Kasumi-1 (cell line): Measurements from ENCODE around the gene TMEM86B.

Source experiments
- DNase-seq, 2 experiments: peaks; one replicate each; lab custom pipeline; 2025; lab: John Stamatoyannopoulos, UW

TMEM86B gene

DNA sequence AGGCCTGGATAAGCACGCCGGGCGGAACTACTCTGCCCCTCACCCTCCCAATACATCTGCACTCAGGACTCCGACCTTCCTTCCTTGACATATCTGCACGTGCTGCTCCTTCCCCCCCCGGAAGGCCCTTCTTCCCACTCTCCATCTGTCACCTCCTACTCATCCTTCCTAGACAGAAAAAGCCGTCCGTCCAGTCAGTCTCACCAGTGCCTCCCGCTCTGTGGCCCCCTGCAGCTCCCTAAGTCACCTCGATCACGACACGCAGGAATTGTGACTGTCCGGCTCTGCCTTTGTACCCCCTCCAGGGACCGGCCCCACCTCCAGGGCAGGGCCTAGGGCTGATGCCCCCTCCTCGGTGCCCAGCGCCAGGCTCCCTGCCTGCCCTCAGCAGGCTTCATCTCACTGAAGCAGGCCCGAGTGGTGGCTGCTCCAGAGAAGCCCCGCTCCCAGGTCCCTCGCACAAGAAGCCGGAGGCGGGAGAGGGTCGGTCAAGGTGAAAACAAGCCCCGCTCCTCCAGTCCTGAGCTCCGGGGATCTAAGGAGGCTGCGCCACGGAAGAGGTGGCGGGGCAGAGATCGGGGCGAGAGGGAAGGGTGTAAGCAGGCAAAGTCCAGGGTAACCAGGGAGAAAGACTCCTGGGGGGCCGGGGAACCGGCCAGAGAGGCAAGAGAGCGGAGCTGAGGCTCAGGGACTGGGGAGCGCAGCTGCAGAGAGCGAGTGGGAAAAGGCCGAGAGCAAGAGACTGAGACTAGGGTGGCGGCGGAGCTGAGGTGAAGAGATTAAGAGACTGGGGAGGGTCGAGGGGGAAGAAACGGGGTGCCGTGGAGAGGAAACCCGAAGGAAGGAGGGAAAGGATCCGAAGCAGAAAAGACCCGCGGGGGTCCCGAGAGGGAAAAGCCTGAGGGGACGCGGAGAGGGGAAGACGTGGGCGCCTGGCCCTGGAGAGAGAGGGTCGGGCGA is 29.2 kb upstream of the TMEM86B start:
- DNase-seq = peak; percentile 58 to 69

DNA sequence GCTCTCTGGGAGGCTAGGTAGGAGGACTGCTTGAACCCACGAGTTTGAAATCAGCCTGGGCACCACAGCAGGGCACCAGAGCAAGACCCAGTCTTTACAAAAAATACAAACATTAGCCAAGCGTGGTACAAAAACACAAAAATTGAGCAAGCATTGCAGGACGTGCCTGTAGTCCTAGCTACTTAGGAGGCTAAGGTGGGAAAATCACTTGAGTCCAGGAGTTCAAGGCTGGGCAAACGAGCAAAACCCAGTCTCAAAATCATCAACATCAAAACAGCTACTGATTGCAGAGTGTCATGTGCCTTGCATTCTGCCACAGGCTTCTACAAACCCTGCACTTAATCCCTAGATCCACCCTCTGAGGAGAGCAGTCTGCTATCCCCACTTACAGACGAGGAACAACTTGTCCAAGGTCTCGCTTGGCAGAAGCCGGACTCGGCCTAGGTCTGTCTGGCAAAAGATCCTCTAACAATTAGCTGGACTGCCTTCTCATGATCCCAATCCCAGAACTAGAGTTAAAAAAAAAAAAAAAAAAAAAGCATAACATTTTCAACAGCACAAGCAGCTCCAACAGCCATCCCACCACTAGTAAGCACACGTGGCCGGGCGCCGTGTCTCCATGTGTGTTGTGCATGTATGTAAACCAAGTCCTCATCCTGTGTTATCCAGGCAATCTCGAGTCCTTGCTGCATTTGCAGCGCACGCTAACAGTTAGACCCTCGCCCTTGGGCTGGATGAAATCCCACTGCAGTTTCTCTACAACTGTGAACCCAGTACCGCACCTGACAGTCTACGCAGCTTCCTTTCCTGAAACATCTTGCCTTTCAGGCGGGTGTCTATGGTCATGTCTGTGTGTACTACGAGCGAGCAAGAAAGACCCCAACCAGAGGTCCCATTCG is 28.2 kb upstream of the TMEM86B start:
- peak in 1 of 2 experiments; percentile 46 for DNase-seq

DNA sequence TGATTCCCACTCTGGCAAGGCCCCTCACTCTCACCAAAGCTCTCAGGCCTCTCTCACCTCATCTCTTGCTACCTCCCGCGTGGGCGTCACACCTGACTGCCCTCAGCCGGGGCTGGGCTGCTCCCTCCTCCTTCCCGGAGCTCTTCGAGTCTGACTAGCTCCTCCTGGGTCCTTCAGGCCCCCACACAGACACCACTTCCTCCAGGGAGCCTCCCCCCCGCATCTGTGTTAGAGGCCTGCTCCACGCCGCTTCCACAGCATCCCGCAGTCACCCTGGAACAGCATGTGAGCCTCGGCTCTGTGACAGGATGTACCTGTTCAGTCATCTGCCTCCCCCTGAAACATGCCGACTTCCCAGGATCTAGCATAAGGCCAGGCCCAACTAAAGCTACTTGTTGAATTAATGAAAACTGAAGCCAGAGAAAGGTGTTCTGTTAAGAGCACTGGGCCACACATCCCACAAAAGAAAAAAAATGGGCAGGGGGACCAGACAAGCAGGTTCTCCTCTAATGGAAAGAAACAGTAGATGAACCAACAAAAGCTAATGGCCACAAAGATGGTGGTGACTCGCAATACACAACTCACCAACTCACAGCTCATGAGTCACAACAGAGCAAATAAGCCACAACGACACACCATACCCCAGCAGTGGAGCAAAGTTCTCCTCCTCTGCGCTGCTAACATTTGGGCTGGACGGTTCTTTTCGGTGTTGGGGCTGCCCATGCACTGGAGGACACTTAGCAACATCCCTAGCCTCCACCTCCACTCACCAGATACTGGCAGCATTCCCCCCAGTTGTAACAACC is 27.3 kb upstream of the TMEM86B start:
- DNase-seq = peak; percentile 76 to 85

DNA sequence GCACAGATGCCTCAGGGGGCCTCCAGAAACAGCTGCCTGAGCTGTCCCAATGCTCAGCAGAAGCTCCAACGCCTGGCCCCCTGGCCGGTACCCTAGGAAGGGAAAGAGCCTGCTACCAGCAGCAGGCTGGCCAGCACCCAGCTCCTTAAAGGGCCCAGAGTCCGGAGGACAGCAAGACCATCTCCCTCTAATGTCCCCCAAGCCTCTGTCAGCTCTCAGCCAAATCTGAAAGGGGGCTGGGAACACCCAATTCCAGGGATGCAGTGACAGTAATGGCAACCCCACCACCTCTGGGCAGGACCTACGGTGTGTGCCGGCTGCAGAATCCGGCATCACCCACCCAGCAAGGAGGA is 26.0 kb upstream of the TMEM86B start:
- no peak for DNase-seq

DNA sequence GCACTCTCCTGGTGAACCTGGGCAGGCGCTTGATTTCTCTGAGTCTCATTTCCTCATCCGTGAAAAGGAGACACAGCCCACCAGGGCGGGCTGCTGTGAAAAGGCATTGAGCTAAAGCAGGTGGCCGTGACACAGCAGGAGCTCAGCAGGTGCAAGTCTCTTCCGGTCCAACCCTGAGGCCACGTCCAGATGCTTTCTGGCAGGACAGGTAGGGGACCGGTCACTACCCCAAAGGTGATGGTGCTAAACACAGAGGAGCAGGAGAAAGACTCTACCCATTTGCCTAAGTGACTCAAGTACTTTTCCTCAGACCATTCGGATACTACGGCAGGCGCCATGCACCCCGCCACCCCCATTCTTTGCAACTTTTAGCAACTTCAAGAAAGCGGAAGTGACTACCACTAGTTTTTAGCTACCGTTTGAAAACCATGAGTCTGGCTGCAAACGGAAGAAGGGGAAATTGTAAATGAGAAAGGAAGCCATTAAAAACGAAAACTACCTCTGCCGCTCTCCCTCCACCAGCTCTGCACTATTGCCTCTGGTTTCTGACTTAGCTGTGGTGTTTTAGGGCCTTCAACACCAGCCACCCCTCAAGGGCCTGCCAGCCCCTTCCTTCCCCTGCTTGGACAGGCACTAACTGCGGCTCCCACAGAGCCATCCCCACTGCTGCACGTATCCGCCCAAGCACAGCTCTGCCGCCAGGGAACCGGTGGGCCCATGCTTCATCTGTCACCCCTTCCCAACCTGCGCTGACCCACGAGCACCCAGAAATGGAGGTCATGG is 25.5 kb upstream of the TMEM86B start:
- DNase-seq = peak; percentile 96 to 97

DNA sequence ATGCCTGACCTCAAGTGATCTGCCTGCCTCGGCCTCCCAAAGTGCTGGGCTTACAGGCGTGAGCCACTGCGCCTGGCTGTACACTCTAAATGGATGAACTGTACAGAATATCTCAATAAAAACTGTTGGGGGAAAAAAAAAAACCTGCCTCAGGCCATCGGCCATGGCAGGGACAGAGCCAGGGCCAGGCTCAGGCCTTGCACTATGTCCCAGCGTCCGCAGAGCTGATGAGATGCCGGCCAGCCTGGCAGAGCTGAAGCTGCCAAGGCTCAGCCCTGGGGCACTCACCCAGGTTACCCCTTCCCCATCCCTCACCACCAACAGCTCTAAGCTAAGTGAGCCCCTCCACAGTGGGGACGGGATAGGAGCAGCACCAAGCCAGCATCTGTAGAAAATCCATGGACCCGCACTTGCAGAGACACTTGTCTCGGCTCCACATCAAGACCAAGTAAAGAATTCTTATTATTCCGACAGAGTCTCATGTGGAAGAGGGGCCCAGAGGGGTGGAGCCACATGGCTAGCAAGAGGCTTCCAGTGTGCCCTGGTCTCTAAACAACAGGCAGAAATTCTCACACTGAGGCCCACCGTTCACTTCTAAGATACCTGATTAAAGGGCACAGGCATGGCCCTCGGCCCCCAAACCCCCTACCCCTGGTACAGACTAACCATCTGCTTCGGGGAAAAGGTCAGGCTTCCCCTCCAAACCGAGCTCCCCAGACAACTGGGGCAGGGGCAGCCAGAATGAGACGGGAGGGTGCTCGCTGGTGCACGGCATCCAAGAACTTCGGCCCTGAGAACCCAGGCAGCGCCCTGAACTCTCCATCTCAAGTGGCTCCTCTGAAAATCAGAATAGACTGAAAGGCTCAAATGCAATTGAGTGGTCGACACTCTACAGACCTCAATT is 24.4 kb upstream of the TMEM86B start:
- no peak for DNase-seq

DNA sequence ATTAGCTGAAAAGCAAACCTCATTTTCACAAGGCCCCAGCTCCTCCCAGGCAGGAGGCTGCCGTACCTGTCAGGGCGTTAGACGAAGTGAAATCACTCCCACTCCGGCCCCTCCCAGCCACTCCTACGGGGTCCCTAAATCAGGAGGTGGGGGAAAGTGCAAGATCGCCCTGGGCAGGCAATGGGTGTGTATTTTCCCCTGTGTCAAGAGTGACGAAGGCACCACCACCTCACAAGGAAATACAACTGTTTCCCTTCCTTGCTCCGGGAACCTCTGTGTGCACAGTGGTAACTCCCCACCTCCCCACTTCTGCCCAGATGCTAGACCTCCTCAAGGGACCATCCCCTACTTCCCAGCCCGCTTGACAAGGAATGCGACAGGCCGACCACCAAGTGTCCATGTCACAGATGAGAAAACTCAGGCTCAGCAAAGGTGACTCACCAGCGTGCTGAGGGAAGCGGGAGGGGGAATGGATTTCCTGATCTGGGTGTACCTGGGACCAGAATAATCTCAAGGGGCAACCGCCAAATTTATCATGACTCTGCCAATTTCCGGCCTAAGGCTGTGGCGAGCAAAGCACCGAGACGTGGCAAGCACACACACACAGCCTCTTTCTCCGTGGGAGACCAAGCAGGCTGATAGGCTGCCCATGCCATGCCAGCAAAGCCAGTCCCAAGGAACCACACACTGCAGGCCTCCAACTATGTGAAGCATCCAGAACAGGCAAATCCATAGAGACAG is 22.9 kb upstream of the TMEM86B start:
- DNase-seq = peak; percentile 62 to 71

DNA sequence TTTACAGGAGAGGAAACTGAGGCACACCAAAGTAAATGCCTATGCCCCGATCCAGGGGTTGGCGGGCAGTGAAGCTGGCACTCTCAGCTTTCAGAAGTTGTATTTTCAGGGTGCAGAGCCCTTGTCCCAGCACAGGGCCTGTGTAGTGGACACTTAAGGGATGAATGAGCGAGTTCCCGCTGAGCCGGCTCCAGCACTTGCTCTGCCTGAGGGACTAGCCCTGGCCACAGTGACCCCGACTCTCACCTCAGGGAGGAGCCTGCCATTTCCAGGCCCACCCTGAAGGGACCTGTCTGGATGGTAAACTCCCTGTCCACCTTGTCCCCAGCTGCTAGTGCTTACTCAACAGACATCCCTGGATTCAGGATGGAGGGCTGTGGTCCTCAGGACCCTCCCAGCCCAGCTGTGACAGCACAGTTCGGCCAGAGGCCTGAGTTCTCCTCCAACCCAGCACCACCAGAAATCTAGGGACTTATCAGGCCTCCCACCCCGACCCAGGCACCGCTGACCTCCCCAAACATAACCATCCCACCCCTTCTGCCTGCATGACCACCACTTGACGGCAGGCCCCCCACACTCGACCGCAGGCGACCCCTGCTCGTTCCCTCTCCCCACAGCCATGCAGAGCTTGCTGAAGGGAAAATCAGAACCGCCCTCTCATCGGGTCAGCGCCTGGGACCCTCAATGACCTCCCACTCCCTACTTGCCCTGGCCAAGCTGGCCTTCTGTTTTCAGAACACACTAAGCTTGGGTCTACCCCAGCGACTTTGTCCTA is 21.9 kb upstream of the TMEM86B start:
- DNase-seq = no peak

DNA sequence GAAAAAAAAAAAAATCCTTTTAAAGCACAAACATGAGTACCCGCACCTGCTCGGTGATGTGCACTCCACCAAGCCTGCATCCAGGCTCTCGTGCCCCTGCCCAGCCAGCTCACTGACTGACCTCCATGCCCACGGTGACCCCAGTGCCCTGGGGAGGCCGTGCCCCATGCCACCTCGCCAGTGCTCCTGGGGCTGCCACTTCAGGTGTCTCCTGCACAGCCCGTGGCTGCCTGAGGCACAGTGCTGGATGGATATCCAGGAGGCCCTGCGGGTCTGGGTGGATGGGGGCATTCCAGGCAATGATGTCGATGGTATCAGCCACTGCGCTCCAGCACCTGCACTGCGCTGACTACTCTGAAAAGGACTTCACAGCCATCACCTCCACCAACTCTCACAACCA is 21.3 kb upstream of the TMEM86B start:
- DNase-seq = no peak

DNA sequence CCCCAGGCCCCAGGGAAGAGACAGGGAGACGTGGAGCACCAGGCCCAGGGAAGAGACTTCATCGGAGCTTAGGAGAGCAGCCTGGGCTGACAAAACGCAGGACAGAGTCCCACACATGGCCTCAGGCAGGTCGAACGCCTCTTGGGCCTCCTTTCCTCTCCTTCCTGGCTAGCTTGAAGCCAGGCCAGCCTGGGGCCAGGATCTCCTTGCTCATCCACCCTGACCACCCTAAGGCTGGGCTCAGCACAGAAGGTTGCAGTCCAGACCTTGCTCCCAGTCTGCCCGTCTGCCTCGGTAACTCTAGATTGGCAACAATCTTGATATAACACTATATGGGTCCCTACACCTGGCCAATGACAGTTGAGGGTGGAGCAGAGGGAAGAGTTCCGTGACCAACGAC is 20.1 kb upstream of the TMEM86B start:
- no peak for DNase-seq

DNA sequence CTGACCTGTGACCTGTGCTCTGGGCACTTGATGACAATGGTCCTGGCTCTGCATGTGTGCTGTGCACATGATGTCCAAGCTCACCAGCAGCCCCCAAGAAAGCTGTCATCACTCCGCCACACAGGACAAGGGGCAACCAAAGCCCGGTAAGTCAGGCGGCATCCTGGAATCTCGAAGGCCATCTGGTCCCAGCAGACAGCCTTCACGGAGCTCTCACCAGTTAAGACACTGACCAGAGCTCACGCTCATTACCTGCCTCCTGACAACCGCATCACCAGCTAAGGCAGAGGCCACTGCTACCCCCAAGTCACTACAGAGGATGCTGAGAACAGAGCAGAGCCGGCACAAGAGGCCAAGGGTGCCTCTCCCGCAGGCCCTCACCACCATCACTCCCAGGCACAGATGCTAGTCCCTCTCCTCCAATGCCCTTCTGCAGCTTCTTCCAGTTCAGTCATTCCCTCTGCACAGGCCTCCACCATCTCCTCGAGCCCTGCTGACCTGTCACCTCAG is 19.7 kb upstream of the TMEM86B start:
- DNase-seq = no peak

DNA sequence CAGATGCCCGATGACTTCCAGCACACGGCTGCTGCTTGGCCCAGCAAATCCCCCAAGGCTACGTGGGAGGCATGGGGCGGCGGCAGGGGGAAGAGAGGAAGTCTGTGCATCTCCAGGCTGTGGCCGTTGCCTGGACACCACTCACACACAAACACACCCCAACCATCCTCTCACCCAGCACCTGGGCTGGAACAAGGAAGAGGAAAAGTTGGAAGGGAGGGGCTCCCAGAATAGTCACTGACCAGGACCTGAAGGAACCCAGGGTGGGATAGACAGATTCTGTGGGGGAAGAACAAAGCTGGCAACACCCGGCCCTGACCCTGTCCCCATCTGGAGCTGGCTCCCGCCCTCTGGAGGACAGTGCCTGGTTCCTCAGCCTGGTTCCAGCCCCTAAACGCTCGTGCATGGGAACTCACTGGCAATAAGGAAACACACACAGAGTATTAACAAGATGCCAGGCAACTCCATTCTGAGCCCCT is 19.1 kb upstream of the TMEM86B start:
- DNase-seq = peak; percentile 65 to 72

DNA sequence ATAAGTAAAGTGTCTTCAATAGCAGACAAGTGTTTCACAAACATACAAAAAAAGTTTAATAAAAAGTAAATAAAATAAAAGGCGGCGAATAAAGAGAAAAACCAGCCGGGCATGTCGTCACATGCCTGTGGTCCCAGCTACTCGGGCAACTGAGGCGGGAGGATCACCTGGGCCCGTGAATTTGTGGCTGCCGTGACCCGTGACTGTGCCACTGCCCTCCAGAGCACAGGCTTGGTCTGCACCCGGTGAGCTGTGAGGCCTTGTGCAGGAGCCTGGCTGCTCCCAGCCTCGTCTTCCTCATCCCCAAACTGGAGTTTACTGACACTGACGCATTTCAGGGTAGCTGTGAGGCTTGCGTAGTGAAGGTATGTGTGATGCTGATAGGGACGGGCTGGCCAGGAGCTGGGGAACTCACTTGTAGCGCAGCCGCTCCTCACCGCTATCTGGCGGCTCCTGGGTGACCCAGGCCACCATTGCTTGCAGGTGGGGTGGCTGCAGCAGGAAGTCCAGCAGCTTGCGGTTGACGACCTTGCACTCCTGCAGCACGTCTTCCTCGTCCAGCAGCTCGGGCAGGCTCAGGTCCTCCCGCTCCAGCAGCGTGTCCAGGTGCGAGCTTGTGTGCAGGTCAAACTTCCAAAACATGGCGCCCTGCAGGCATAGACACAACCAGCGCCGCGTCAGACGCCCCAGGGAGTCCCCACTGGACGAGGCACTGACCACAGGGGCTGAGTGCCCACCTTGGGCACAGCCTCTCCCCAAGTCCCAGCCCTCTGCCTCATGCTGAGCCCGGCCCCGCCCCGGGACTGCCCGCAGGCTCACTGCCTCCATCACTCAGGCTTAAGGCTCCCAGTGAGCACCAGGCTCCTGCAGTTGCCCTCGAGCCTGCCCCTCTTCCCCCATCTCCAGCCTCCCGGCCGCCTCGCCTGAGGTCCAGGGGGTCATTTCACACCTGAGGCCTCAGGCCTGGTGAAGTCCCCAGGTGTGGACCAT is 18.2 kb upstream of the TMEM86B start:
- DNase-seq = no peak

DNA sequence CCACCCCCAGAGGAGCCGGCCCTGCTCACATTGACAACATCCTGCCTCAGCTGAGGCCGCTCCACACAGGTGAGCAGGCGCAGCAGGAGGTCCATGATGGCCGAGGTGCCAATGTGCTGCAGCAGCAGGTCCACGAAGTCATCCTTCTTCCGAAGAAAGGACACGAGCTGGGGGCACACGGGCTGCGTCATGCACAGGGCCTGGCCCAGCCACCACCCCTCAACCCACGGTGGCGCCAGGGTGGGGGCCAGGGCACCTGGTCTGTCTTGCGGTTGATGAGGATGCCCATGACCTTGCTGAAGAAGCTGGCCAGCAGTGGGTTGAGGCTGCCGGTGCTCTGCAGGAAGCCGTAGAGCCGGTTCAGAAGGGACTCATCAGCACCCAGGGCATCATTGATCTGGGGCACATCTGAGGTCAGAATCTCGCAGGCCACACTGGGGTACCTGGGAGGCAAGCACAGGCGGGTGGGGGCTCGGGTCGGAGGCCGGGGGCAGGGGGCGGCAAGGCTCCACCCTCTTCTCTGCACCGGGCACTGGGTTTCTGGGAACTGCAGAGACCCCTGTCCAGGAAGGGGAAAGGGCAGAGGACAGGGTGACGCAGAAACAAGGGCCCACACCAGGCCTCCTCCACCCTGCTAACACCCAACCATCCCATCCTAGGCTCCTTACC is 16.8 kb upstream of the TMEM86B start:
- no peak for DNase-seq

DNA sequence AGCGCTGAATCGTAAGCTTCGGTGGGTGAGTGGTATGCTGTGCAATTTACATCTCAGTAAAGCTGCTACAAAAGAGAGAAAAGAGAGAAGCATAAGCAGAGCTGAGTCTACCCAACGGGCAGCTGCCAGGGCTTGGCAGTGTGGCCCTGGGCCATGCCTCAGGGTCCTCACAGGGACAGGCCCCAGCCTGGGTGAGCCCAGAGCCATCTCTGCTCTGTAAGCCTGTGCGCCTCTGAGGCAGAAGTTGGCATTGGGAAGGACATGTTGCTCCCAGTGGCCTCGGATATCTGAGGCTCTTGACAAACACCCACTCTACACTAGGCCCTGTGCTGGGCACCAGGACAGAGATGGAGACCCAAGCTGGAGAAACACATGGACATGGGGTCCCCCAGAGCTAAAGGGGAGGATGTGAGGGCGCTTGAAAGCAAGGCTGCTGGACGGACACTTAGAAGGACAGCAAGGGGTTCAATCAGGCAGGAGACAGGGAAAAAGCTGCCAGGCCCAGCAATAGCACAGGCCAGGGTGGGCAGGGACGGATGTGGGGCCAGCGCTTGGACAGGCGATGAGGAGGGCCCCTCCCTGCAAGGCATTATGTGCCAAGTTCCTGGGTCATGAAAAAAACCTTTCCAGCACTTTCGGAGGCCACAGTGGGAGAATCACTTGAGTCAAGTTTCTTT is 15.6 kb upstream of the TMEM86B start:
- no peak for DNase-seq

DNA sequence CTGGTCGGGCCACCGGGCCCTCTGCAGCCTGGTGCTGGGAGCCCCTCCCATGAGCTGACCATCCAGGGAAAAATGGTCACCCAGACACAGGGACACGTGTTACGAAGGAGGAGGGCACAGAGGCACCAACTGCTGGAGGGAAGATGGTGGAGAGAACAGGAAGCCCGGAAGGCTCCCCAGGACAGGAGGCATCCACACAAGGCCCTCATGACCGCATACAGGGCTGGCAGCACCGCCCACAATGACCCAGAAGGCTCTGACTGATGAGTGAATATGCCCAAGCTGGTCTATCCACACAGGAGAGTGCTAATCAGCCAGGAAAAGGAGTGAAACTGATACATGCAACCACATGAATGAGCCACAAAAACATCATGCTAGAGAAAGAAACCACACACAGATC is 14.0 kb upstream of the TMEM86B start:
- DNase-seq = no peak
